ENCODE results near the gene MYOZ3.

The MYOZ3 gene

GRCh38 chr5:150656191-150657132, 4.6 kb upstream of the MYOZ3 start:
- in situ Hi-C loops (cut with HindIII; ENCODE audit: low sequenced_read_pairs): loop anchor here (10.0 kb wide), 1 partner anchor 102 kb away; no protein-coding TSS in a partner anchor

GRCh38 chr5:150658121-150658520, 2.9 kb upstream of the MYOZ3 start:
- in situ Hi-C loops (cut with HindIII; ENCODE audit: low sequenced_read_pairs): loop anchor here (10.0 kb wide), 1 partner anchor 103 kb away; no protein-coding TSS in a partner anchor

GRCh38 chr5:150658699-150659265, 2.3 kb upstream of the MYOZ3 start:
- in situ Hi-C loops (cut with HindIII; ENCODE audit: low sequenced_read_pairs): loop anchor here (10.0 kb wide), 1 partner anchor 104 kb away; no protein-coding TSS in a partner anchor

DNA sequence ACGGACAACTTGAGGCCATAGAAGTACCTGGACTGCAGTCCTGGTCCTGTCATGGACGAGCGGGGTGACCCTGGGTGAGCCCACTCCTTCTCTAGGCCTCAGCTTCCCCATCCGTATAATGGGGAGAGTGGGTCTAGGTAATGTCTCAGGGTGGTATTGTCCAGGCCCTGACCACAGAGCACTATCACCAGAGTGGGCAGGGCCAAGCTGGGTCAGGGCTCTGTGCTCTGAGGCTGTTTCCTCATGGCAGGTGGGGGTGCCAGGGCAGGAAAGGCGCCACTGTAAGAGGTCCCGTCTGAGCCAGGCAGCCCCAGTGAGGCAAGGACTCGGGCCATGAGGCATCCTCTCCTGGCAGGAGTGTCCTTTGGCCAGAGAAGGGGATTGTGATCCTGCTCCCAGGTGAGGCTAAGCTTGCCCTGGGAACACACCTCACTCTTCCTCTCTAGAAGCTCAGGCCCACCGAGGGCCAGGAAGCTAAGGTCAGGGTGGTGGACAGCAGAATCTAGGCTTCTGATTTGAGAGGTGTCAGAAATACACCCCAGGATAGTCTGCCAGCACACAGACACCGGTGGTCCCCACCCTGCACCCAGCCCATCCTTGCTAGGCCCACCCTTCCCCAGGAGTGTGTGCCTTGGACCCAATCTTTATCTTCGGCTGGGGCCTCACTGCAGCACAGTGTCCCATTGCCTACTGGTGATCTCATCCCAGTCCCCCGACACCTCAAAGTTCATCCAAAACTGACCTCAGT, 1.5 kb upstream of the MYOZ3 start:
- in situ Hi-C loops (cut with HindIII; ENCODE audit: low sequenced_read_pairs): loop anchor here (10.0 kb wide), 1 partner anchor 105 kb away; no protein-coding TSS in a partner anchor

GRCh38 chr5:150660108-150660831, 781 bp upstream of the MYOZ3 start:
- in situ Hi-C loops (cut with HindIII; ENCODE audit: low sequenced_read_pairs): no loop called here

GRCh38 chr5:150661821-150662596, 958 bp downstream of the MYOZ3 start:
- in situ Hi-C loops (cut with HindIII; ENCODE audit: low sequenced_read_pairs): no loop called here

- in situ Hi-C loops (cut with HindIII; ENCODE audit: low sequenced_read_pairs): no loop called here
Observed at GRCh38 chr5:150662731-150663516, 1.9 kb downstream of the MYOZ3 start.

DNA sequence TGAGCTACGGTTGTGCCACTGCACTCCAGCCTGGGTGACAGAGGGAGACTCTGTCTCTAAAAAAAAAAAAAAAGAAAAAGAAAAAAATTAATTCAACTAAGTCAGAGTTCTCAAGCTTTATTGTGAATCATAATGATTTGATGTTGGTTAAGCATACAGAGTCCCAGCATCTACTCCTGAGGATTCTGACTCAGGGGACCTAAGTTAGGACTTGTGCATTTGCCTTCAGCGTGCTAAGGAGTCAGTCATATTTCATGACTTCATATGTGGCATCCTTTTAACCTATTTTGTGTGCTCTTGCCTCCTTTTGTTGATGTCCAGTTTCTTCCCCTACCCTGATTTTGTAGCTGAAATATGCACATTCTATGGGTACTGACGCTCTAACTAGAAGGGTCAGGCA, 2.9 kb downstream of the MYOZ3 start:
- in situ Hi-C loops (cut with HindIII; ENCODE audit: low sequenced_read_pairs): no loop called here

DNA sequence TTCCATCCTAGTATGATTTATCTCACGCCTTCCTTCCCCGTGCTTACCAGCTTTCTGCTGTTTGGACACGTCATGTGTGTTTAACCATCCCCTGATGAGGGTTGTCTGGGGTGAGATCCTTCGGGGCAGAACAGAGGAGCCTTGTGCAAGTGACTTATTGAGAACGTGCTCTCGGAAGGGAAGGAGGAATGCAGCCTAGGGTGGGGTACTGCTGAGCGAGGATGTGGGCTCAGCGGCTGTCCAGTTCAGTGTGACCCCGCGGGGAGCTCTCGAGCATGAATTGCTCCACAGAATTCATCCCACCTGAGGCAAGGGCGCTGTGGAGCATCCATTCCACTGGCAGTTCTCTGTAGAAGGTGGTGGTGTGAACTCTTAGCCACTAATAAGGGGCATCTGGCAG, 4.0 kb downstream of the MYOZ3 start:
- in situ Hi-C loops (cut with HindIII; ENCODE audit: low sequenced_read_pairs): no loop called here

GRCh38 chr5:150670275-150670947, 9.4 kb downstream of the MYOZ3 start:
- in situ Hi-C loops (cut with HindIII; ENCODE audit: low sequenced_read_pairs): no loop called here

GRCh38 chr5:150670948-150671310, 9.9 kb downstream of the MYOZ3 start:
- in situ Hi-C loops (cut with HindIII; ENCODE audit: low sequenced_read_pairs): no loop called here

DNA sequence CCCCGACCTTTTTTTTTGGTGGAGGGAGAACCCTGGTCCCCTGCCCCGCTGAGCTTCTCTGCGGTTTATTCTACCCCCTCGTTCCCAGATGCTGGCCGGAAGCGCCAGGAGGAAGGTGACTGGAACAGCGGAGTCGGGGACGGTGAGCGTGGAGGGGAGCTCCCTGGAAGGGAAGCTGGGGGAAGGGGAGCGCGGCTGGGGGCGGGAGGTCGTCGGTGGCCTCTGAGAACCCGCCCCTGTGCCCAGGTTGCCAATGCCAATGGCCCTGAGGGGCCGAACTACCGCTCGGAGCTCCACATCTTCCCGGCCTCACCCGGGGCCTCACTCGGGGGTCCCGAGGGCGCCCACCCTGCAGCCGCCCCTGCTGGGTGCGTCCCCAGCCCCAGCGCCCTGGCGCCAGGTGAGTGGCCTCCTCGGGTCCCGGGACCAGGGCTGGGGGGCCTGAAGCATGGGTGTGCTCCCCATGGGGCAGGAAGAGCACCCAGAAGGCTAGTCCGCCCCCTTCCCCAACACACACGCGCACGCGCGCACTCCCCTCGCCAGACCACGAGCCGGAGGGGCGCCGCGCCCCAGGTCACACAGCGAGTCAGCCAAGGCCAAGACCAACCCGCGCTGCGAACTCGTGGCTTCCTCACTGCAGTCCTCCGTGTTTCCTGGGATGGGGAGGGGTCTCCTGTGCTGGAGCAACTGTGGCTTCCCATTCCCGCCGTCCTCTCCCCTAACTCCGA, 10.6 kb downstream of the MYOZ3 start:
- in situ Hi-C loops (cut with HindIII; ENCODE audit: low sequenced_read_pairs): no loop called here

- in situ Hi-C loops (cut with HindIII; ENCODE audit: low sequenced_read_pairs): no loop called here
Observed at GRCh38 chr5:150672237-150672883, 11.3 kb downstream of the MYOZ3 start.

DNA sequence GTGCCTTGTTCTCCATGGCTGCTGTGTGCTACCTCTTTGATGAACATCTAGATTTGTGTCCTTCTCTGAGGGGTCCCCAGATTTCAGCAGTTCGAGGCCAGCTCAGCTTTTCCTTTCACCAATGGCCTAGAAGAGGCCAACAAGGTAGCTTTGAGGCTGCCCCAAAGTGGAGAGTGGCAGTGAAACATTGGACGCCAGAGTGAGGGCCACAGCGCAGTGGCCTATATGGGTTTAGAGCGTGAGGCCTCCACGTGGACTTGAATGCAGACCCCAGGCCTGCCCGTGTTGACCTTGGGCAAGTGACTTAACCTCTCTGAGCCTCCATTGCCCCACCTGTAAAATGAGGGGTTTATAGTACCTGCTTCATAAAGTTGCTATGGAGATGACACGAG, 11.8 kb downstream of the MYOZ3 start:
- in situ Hi-C loops (cut with HindIII; ENCODE audit: low sequenced_read_pairs): no loop called here

- in situ Hi-C loops (cut with HindIII; ENCODE audit: low sequenced_read_pairs): no loop called here
Observed at GRCh38 chr5:150674341-150674821, 13.3 kb downstream of the MYOZ3 start.

DNA sequence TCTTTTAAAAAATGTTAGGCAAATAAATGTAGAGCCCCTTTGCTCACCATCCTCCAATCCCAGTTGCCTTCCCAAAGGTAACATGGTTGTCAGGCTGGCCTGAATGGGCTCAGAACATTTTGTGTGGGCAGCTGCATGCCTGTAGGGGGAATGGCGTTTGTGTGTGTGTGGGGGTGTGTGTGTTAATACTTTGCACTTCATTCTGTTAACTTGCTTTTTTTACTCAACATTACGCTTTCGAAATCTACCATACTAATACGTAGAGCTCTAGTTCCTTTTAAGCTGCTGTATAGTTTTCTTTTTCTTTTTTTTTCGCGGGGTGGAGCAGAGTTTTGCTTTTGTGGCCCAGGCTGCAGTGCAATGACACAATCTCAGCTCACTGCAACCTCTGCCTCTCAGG, 14.0 kb downstream of the MYOZ3 start:
- in situ Hi-C loops (cut with HindIII; ENCODE audit: low sequenced_read_pairs): no loop called here

GRCh38 chr5:150676578-150676977, 15.5 kb downstream of the MYOZ3 start:
- in situ Hi-C loops (cut with HindIII; ENCODE audit: low sequenced_read_pairs): no loop called here

Data from DLD1 (cell line).